ENCODE results near the gene PUS7.

GRCh38 chr7:105497016-105497415 is 25.1 kb downstream of the PUS7 start:
- TF ChIP-seq CTCF (IDR thresholded peaks at IDR 0.05) (no peak), POLR2A (IDR thresholded peaks at IDR 0.05) (no peak)
